SK-N-SH (cell line): ENCODE measurements around the gene OXTR. TPM values are rescaled to one million over a fixed set of nuclear protein-coding genes. Genes with fewer than 3 reads are reported as not detected.

Experiments
- CTCF ChIA-PET: fragments of 300-600, 350-600 bp; formaldehyde crosslinking; extraction: SDS; loops from one replicate; lab custom pipeline; 2021; lab: Yijun Ruan, JAX
- POLR2A ChIA-PET: fragments of 350-600 bp; sonication (Branson Sonifier 250); formaldehyde crosslinking; extraction: SDS; loops from one replicate; lab custom pipeline; 2020; ENCODE audit warnings: antibody characterized with exemption, inconsistent platforms; lab: Yijun Ruan, JAX
- DNase-seq: peaks from one replicate; pipeline ENCODE4 v3.0.0; 2012
- H2AFZ ChIP-seq: fragments of 200-600 bp; sonication (generic); 2 replicates; pipeline ENCODE4 v1.8.1; 2016; ENCODE audit warnings: antibody characterized with exemption, mild to moderate bottlenecking, low read depth
- H3F3A ChIP-seq: fragments of 200-600 bp; sonication (generic); replicated peaks from 2 replicates; pipeline ENCODE3; 2016; ENCODE audit warnings: antibody characterized with exemption, mild to moderate bottlenecking; ENCODE audit not compliant: insufficient read depth
- H3K27ac ChIP-seq, 2 experiments: fragments of 200-500 bp in 1 of 2; fragments of 200-600 bp in 1 of 2; sonication (Bioruptor generic) in 1 of 2; sonication (generic), shearing (Covaris generic) in 1 of 2; 2 replicates each; pipeline versions ENCODE4 v1.5.1 to v1.6.1; 2014 to 2016; ENCODE audit warnings: low read depth in 2 of 2, inconsistent platforms in 1 of 2, low read length in 1 of 2, mild to moderate bottlenecking in 1 of 2, mixed read lengths in 1 of 2
- H3K27me3 ChIP-seq: fragments of 200-600 bp; sonication (generic), shearing (Covaris generic); 2 replicates; pipeline ENCODE4 v1.6.1; 2016; ENCODE audit warnings: mixed run types; ENCODE audit not compliant: insufficient read depth
- H3K36me3 ChIP-seq, 2 experiments: fragments of 200-500 bp in 1 of 2; fragments of 200-600 bp in 1 of 2; sonication (Bioruptor generic) in 1 of 2; sonication (generic) in 1 of 2; replicated peaks in 1 of 2; 2 replicates each; pipeline versions ENCODE3 to v1.5.1; 2014 to 2016; ENCODE audit warnings: low read length in 1 of 2, mild to moderate bottlenecking in 1 of 2; ENCODE audit not compliant: insufficient read depth in 2 of 2, control insufficient read depth in 1 of 2
- H3K4me1 ChIP-seq, 2 experiments: fragments of 200-500 bp in 1 of 2; fragments of 200-600 bp in 1 of 2; sonication (Bioruptor generic) in 1 of 2; sonication (generic), shearing (Covaris generic) in 1 of 2; 2 replicates each; pipeline versions ENCODE4 v1.5.1 to v1.6.1; 2014 to 2016; ENCODE audit warnings: low read depth in 1 of 2, low read length in 1 of 2, mixed run types in 1 of 2; ENCODE audit not compliant: insufficient read depth in 2 of 2, control insufficient read depth in 1 of 2
- H3K4me2 ChIP-seq: fragments of 200-600 bp; sonication (generic), shearing (Covaris generic); 2 replicates; pipeline ENCODE4 v1.6.1; 2017; ENCODE audit warnings: mixed run types
- H3K4me3 ChIP-seq, 2 experiments: fragments of 200-500 bp in 1 of 2; fragments of 200-600 bp in 1 of 2; sonication (Bioruptor generic) in 1 of 2; sonication (generic), shearing (Covaris generic) in 1 of 2; 2 replicates each; pipeline versions ENCODE4 v1.5.1 to v1.8.1; 2014 to 2016; ENCODE audit warnings: low read depth in 2 of 2, inconsistent platforms in 1 of 2, low read length in 1 of 2, mild to moderate bottlenecking in 1 of 2, mixed read lengths in 1 of 2, moderate library complexity in 1 of 2
- H3K79me2 ChIP-seq: fragments of 200-600 bp; sonication (generic); 2 replicates; pipeline ENCODE4 v1.8.1; 2017; ENCODE audit warnings: mild to moderate bottlenecking; ENCODE audit not compliant: insufficient read depth
- H3K9ac ChIP-seq: fragments of 200-600 bp; sonication (generic); 2 replicates; pipeline ENCODE4 v1.6.1; 2017; ENCODE audit warnings: mixed run types
- H3K9me2 ChIP-seq: fragments of 200-600 bp; sonication (generic); 2 replicates; pipeline ENCODE4 v1.6.1; 2017; ENCODE audit warnings: mixed run types
- H3K9me3 ChIP-seq: fragments of 200-600 bp; sonication (generic); 2 replicates; pipeline ENCODE4 v1.6.1; 2017; ENCODE audit warnings: mixed run types, mild to moderate bottlenecking, moderate library complexity
- H4K20me1 ChIP-seq: fragments of 200-600 bp; sonication (generic); 2 replicates; pipeline ENCODE4 v1.6.1; 2017; ENCODE audit warnings: mild to moderate bottlenecking, mixed run types; ENCODE audit not compliant: insufficient read depth
- EP300 ChIP-seq, 2 experiments: IDR thresholded peaks; 2 replicates each; pipeline versions ENCODE4 v1.4.0 to v1.6.1; 2012; ENCODE audit warnings: borderline replicate concordance in 1 of 2, low read depth in 1 of 2, low read length in 1 of 2
- EZH2phosphoT487 ChIP-seq: fragments of 200-600 bp; sonication (generic); IDR thresholded peaks from 2 replicates; pipeline ENCODE4 v1.6.1; 2017; ENCODE audit warnings: low read depth, mixed run types, mild to moderate bottlenecking, antibody characterized with exemption, moderate library complexity, borderline replicate concordance
- FOSL2 ChIP-seq: IDR thresholded peaks from 2 replicates; pipeline ENCODE4 v1.4.0; 2012; ENCODE audit warnings: low read depth, mild to moderate bottlenecking, moderate library complexity, borderline replicate concordance
- GABPA ChIP-seq: IDR thresholded peaks from 2 replicates; pipeline ENCODE4 v1.4.0; 2012; ENCODE audit warnings: low read depth, mild to moderate bottlenecking
- GATA2 ChIP-seq: sonication (generic); formaldehyde crosslinking; IDR thresholded peaks from 2 replicates; pipeline ENCODE4 v1.5.0; 2020; ENCODE audit warnings: mild to moderate bottlenecking, missing genetic modification reagents
- JUND ChIP-seq: IDR thresholded peaks from 2 replicates; pipeline ENCODE4 v1.4.0; 2012
- MEF2A ChIP-seq: IDR thresholded peaks from 2 replicates; pipeline ENCODE4 v1.4.0; 2012; ENCODE audit warnings: low read depth, borderline replicate concordance
- MXI1 ChIP-seq: IDR thresholded peaks from 2 replicates; pipeline ENCODE4 v1.6.1; 2012; ENCODE audit warnings: mild to moderate bottlenecking, low read depth, low read length, improper control_type of control experiment
- NFIC ChIP-seq: IDR thresholded peaks from 2 replicates; pipeline ENCODE4 v1.4.0; 2012; ENCODE audit warnings: borderline replicate concordance
- POLR2AphosphoS5 ChIP-seq: IDR thresholded peaks from 2 replicates; pipeline ENCODE4 v1.6.1; 2012; ENCODE audit warnings: low read depth, low read length
- RAD21 ChIP-seq: IDR thresholded peaks from 2 replicates; pipeline ENCODE4 v1.6.1; 2012; ENCODE audit warnings: mild to moderate bottlenecking, low read length
- RCOR1 ChIP-seq: fragments of 150-350 bp; IDR thresholded peaks from 2 replicates; pipeline ENCODE4 v1.6.1; 2017; ENCODE audit warnings: antibody characterized with exemption, low read length
- RXRA ChIP-seq: IDR thresholded peaks from 2 replicates; pipeline ENCODE4 v1.4.0; 2012; ENCODE audit warnings: low read depth, mild to moderate bottlenecking, borderline replicate concordance
- SMC3 ChIP-seq: IDR thresholded peaks from 2 replicates; pipeline ENCODE4 v1.6.1; 2012; ENCODE audit warnings: low read depth, low read length, improper control_type of control experiment
- TAF1 ChIP-seq: IDR thresholded peaks from 2 replicates; pipeline ENCODE4 v1.6.1; 2012; ENCODE audit warnings: low read depth, mild to moderate bottlenecking, low read length, moderate library complexity, borderline replicate concordance
- YY1 ChIP-seq: IDR thresholded peaks from 2 replicates; pipeline ENCODE4 v1.4.0; 2012; ENCODE audit warnings: low read depth, mild to moderate bottlenecking
- WGBS: methylation state at CpG from one replicate; pipeline ENCODE4 v1.1.6; 2017; ENCODE audit warnings: low lambda C conversion rate; 5-methylcytosine and 5-hydroxymethylcytosine counted together
- polyA plus RNA-seq, 3 experiments: library from polyadenylated mRNA; depleted of rRNA; stranded (reverse); fragments of >200 nt; gene quantifications; 2 replicates each; pipeline ENCODE4 v1.2.3, GENCODE V29; 2012
- TF ChIP-seq, protein P1 (sequence below): IDR thresholded peaks from 2 replicates; pipeline ENCODE4 v1.4.0; 2012; ENCODE audit warnings: low read depth
- TF ChIP-seq, protein P2 (sequence below): fragments of 150-350 bp; IDR thresholded peaks from 2 replicates; pipeline ENCODE4 v1.6.1; 2017; ENCODE audit warnings: antibody characterized with exemption, low read length, low read depth, borderline replicate concordance
- TF ChIP-seq, protein P3 (sequence below): IDR thresholded peaks from 2 replicates; pipeline ENCODE4 v1.6.1; 2012; ENCODE audit warnings: mild to moderate bottlenecking, low read depth, low read length, moderate library complexity
- TF ChIP-seq, protein P4 (sequence below): IDR thresholded peaks from 2 replicates; pipeline ENCODE4; 2012
- TF ChIP-seq, protein P5 (sequence below): IDR thresholded peaks from 2 replicates; pipeline ENCODE4 v1.4.0; 2012; ENCODE audit warnings: low read depth, borderline replicate concordance

Gene OXTR
- polyA plus RNA-seq, 1 of the 3 experiments (the other 2 are of a cell fraction): 1.8 TPM

DNA sequence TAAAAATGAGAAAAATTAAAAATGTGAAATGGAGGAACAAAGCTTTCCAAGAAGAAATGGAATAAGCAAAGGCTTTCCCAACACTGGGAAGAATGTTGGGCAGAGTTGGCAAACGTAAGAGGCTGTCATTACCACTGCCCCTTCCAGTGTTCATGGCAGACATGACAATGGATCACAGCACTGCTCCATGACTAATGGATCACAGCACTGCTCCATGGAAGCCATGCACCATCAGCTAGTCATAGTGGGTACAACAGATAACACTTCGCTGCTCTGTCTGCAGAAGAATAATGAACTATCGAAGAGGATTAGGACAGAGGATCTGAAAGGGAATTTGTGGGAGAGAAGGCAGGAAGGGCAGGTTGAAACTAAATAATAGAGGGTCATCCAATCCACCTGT is 30.8 kb downstream of the OXTR start:
- Histone ChIP-seq H3K9ac (no peak overlapping the region), H3K27me3 (no peaks in the 10 kb centered on the region), H3K27ac (no peak overlapping the region), H4K20me1 (no peaks in the 10 kb centered on the region), H3K9me2 (no peaks in the 10 kb centered on the region), H3K4me3 (no peak overlapping the region), H3K4me2 (no peak overlapping the region), H2AFZ (no peak overlapping the region), H3K36me3 (no peaks in the 10 kb centered on the region), H3K4me1 (peaks cover 10 to 25% of the 10 kb centered on the region in 2 experiments), H3K9me3 (no peaks in the 10 kb centered on the region), H3K79me2 (no peaks in the 10 kb centered on the region), H3F3A (peaks cover 14% of the 10 kb centered on the region)
- ChIA-PET POLR2A (no interaction called here), CTCF (interaction anchor here (3.8 kb wide), 1 partner anchor 31 kb away, joined by 23 read pairs; the partner anchor contains the start of gene OXTR)
- 74% methylated on average over 3 of the region's 3 CpGs for WGBS
- TF ChIP-seq GABPA (no peak), POLR2AphosphoS5 (no peak), SMC3 (no peak), RCOR1 (no peak), YY1 (no peak), RXRA (no peak), TAF1 (no peak), GATA2 (CRISPR knock-in tag) (no peak), EP300 (IDR thresholded peaks at IDR 0.05; ENCODE audit: borderline replicate concordance in 1 of 2, low read depth in 1 of 2, low read length in 1 of 2) (no peak), EZH2phosphoT487 (no peak)
- TF ChIP-seq, protein P1, sequence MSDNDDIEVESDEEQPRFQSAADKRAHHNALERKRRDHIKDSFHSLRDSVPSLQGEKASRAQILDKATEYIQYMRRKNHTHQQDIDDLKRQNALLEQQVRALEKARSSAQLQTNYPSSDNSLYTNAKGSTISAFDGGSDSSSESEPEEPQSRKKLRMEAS: no peak
- TF ChIP-seq, protein P2, sequence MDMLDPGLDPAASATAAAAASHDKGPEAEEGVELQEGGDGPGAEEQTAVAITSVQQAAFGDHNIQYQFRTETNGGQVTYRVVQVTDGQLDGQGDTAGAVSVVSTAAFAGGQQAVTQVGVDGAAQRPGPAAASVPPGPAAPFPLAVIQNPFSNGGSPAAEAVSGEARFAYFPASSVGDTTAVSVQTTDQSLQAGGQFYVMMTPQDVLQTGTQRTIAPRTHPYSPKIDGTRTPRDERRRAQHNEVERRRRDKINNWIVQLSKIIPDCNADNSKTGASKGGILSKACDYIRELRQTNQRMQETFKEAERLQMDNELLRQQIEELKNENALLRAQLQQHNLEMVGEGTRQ: no peak
- TF ChIP-seq, protein P3, sequence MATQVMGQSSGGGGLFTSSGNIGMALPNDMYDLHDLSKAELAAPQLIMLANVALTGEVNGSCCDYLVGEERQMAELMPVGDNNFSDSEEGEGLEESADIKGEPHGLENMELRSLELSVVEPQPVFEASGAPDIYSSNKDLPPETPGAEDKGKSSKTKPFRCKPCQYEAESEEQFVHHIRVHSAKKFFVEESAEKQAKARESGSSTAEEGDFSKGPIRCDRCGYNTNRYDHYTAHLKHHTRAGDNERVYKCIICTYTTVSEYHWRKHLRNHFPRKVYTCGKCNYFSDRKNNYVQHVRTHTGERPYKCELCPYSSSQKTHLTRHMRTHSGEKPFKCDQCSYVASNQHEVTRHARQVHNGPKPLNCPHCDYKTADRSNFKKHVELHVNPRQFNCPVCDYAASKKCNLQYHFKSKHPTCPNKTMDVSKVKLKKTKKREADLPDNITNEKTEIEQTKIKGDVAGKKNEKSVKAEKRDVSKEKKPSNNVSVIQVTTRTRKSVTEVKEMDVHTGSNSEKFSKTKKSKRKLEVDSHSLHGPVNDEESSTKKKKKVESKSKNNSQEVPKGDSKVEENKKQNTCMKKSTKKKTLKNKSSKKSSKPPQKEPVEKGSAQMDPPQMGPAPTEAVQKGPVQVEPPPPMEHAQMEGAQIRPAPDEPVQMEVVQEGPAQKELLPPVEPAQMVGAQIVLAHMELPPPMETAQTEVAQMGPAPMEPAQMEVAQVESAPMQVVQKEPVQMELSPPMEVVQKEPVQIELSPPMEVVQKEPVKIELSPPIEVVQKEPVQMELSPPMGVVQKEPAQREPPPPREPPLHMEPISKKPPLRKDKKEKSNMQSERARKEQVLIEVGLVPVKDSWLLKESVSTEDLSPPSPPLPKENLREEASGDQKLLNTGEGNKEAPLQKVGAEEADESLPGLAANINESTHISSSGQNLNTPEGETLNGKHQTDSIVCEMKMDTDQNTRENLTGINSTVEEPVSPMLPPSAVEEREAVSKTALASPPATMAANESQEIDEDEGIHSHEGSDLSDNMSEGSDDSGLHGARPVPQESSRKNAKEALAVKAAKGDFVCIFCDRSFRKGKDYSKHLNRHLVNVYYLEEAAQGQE: no peak
- no peak for DNase-seq

DNA sequence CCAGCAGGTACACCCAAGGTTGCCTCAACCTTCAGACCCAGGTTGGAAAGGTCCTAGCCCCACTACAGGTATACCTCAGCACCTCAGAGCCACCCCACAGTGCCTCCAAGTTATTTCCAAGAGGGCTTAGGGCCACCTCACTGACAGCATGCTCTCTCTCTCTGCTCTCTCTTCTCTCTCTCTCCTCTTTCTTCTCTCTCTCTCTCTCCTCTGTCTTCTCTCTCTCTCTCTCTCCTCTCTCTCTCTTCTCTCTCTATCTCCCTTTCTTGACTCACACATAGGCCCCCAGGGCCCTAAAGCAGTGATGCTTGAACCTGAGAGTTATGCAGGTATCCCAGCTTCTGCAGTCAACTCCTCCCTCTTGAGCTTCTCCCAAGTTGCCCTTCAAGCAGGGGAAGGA is 31.6 kb downstream of the OXTR start:
- H3K27me3 ChIP-seq: no peaks in the 10 kb centered on the region
- peaks cover 10 to 25% of the 10 kb centered on the region in 2 experiments for H3K4me1 ChIP-seq
- ChIA-PET POLR2A (no interaction called here), CTCF (interaction anchor here (3.8 kb wide), 1 partner anchor 32 kb away, joined by 23 read pairs; the partner anchor contains the start of gene OXTR)
- no peaks in the 10 kb centered on the region for H3K79me2 ChIP-seq
- no peaks in the 10 kb centered on the region for H3K9me2 ChIP-seq
- no peak for DNase-seq
- no peak overlapping the region for H3K9ac ChIP-seq
- H3F3A ChIP-seq: peaks cover 14% of the 10 kb centered on the region
- no peaks in the 10 kb centered on the region for H4K20me1 ChIP-seq
- H3K9me3 ChIP-seq: no peaks in the 10 kb centered on the region
- no peak overlapping the region for H3K4me3 ChIP-seq
- H3K36me3 ChIP-seq: no peaks in the 10 kb centered on the region
- H3K27ac ChIP-seq: no peak overlapping the region
- no peak overlapping the region for H2AFZ ChIP-seq
- no peak overlapping the region for H3K4me2 ChIP-seq
- TF ChIP-seq, protein P4, sequence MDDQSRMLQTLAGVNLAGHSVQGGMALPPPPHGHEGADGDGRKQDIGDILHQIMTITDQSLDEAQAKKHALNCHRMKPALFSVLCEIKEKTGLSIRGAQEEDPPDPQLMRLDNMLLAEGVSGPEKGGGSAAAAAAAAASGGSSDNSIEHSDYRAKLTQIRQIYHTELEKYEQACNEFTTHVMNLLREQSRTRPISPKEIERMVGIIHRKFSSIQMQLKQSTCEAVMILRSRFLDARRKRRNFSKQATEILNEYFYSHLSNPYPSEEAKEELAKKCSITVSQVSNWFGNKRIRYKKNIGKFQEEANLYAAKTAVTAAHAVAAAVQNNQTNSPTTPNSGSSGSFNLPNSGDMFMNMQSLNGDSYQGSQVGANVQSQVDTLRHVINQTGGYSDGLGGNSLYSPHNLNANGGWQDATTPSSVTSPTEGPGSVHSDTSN: no peak
- TF ChIP-seq RAD21: no peak
- TF ChIP-seq, protein P5, sequence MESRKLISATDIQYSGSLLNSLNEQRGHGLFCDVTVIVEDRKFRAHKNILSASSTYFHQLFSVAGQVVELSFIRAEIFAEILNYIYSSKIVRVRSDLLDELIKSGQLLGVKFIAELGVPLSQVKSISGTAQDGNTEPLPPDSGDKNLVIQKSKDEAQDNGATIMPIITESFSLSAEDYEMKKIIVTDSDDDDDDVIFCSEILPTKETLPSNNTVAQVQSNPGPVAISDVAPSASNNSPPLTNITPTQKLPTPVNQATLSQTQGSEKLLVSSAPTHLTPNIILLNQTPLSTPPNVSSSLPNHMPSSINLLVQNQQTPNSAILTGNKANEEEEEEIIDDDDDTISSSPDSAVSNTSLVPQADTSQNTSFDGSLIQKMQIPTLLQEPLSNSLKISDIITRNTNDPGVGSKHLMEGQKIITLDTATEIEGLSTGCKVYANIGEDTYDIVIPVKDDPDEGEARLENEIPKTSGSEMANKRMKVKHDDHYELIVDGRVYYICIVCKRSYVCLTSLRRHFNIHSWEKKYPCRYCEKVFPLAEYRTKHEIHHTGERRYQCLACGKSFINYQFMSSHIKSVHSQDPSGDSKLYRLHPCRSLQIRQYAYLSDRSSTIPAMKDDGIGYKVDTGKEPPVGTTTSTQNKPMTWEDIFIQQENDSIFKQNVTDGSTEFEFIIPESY: no peak
- no peak for TF ChIP-seq FOSL2
- TF ChIP-seq MEF2A: no peak
- no peak for TF ChIP-seq MXI1
- TF ChIP-seq JUND: no peak
- no peak for TF ChIP-seq NFIC
- TF ChIP-seq, protein P2: no peak
